Retinal pigment epithelial cell (primary cell): ENCODE measurements around the gene ATG5.

Source experiments
- DNase-seq: peaks from one replicate; pipeline ENCODE4 v3.0.0-alpha.2; 2010; ENCODE audit warnings: low read depth
- H3K4me3 ChIP-seq: 2 replicates; pipeline ENCODE4 v1.5.1; 2011; ENCODE audit warnings: mild to moderate bottlenecking, low read length, control low read depth, moderate library complexity
- CTCF ChIP-seq: conservative IDR thresholded peaks from 2 replicates; pipeline ENCODE4 v1.5.1; 2011; ENCODE audit warnings: low read depth, low read length, control low read depth, inconsistent platforms

Gene ATG5

GRCh38 chr6:106188104-106188794 lies 137.3 kb downstream of the ATG5 start:
- DNase-seq, result no peak
- no peak overlapping the region for H3K4me3 ChIP-seq
- no peak for TF ChIP-seq CTCF

GRCh38 chr6:106187424-106187982 lies 138.1 kb downstream of the ATG5 start:
- no peak for TF ChIP-seq CTCF
- no peak for DNase-seq
- no peak overlapping the region for H3K4me3 ChIP-seq

GRCh38 chr6:106186714-106187113 lies 138.8 kb downstream of the ATG5 start:
- TF ChIP-seq CTCF, result no peak
- no peak overlapping the region for H3K4me3 ChIP-seq
- DNase-seq, result no peak

- H3K4me3 ChIP-seq, result no peak overlapping the region
- TF ChIP-seq CTCF, result no peak
- DNase-seq, result no peak
Observed at GRCh38 chr6:106186172-106186571, 139.4 kb downstream of the ATG5 start.

- H3K4me3 ChIP-seq, result no peak overlapping the region
- no peak for TF ChIP-seq CTCF
- DNase-seq, result no peak
Observed at GRCh38 chr6:106185615-106186014, 139.9 kb downstream of the ATG5 start.

- H3K4me3 ChIP-seq, result no peak overlapping the region
- no peak for DNase-seq
- no peak for TF ChIP-seq CTCF
Observed at GRCh38 chr6:106184629-106185028, 140.9 kb downstream of the ATG5 start.

GRCh38 chr6:106183430-106183829 lies 142.1 kb downstream of the ATG5 start:
- DNase-seq, result no peak
- no peak for TF ChIP-seq CTCF
- H3K4me3 ChIP-seq, result no peak overlapping the region
